H1 (cell line): ENCODE data around the gene ARMC12. TPM values are rescaled to one million over a fixed set of nuclear protein-coding genes. Genes with fewer than 3 reads are reported as not detected.

Experiments used
- CTCF ChIA-PET: fragments of 300-600 bp; sonication (Branson Sonifier 250); formaldehyde crosslinking; loops from one replicate; lab custom pipeline; 2021; ENCODE audit not compliant: partially characterized antibody; lab: Charles Lee
- POLR2A ChIA-PET: fragments of 300-600 bp; sonication (Branson Sonifier 250); formaldehyde crosslinking; loops from one replicate; lab custom pipeline; 2021; ENCODE audit warnings: inconsistent platforms; ENCODE audit not compliant: partially characterized antibody; lab: Charles Lee
- DNase-seq, 2 experiments: peaks; one replicate each; pipeline versions ENCODE4 v3.0.0 to v3.0.0-alpha.2; 2010 to 2022; ENCODE audit warnings: low spot score in 2 of 2, low read depth in 1 of 2, mixed read lengths in 1 of 2
- FAIRE-seq: peaks from 2 replicates; lab custom pipeline; 2011; peaks lifted over from hg19 to GRCh38; lab: Jason Lieb, UNC
- H2AFZ ChIP-seq: 2 replicates; pipeline ENCODE4 v1.8.1; 2012; ENCODE audit warnings: low read length, inconsistent platforms
- H2AK5ac ChIP-seq: 2 replicates; pipeline ENCODE4 v1.6.1; 2013; ENCODE audit warnings: low read depth, low read length
- H2BK120ac ChIP-seq: replicated peaks from 2 replicates; pipeline ENCODE3; 2013; ENCODE audit warnings: low read depth, low read length, inconsistent platforms
- H2BK12ac ChIP-seq: 2 replicates; pipeline ENCODE4 v1.6.1; 2013; ENCODE audit warnings: low read depth, low read length
- H2BK15ac ChIP-seq: 2 replicates; pipeline ENCODE4 v1.6.1; 2013; ENCODE audit warnings: low read length
- H2BK20ac ChIP-seq: 2 replicates; pipeline ENCODE4 v1.6.1; 2013; ENCODE audit warnings: low read length
- H2BK5ac ChIP-seq: 2 replicates; pipeline ENCODE4 v1.6.1; 2013; ENCODE audit warnings: low read depth, low read length
- H3K14ac ChIP-seq: 2 replicates; pipeline ENCODE4 v1.6.1; 2013; ENCODE audit warnings: inconsistent platforms; ENCODE audit not compliant: insufficient read length
- H3K18ac ChIP-seq: 2 replicates; pipeline ENCODE4 v1.6.1; 2013; ENCODE audit warnings: low read length; ENCODE audit errors: extremely low read depth
- H3K23ac ChIP-seq: 2 replicates; pipeline ENCODE4 v1.6.1; 2013; ENCODE audit warnings: inconsistent platforms; ENCODE audit not compliant: insufficient read length
- H3K23me2 ChIP-seq: 2 replicates; pipeline ENCODE4 v1.6.1; 2013; ENCODE audit warnings: low read depth, low read length
- H3K27ac ChIP-seq: 2 replicates; pipeline ENCODE4 v1.6.1; 2011; ENCODE audit warnings: low read depth, low read length, inconsistent platforms
- H3K27me3 ChIP-seq, 4 experiments: replicated peaks in 1 of 4; 1 replicate in 1 of 4; 2 replicates in 3 of 4; pipeline versions ENCODE4 v1.6.1 to v1.8.1; 2011 to 2013; ENCODE audit warnings: low read length in 3 of 4, mild to moderate bottlenecking in 3 of 4, inconsistent platforms in 2 of 4, mixed read lengths in 2 of 4, moderate library complexity in 1 of 4; ENCODE audit not compliant: control insufficient read depth in 3 of 4, insufficient read depth in 3 of 4; ENCODE audit errors: extremely low read depth in 1 of 4
- H3K36me3 ChIP-seq, 4 experiments: 2 replicates each; pipeline versions ENCODE4 v1.6.1 to v1.8.1; 2011 to 2013; ENCODE audit warnings: mild to moderate bottlenecking in 4 of 4, low read length in 3 of 4, moderate library complexity in 2 of 4, control low read depth in 1 of 4, inconsistent platforms in 1 of 4; ENCODE audit not compliant: insufficient read depth in 4 of 4, control insufficient read depth in 2 of 4
- H3K4ac ChIP-seq: replicated peaks from 2 replicates; pipeline ENCODE3; 2013; ENCODE audit warnings: low read length, low read depth, mixed read lengths, inconsistent platforms; ENCODE audit not compliant: insufficient read length
- H3K4me1 ChIP-seq, 4 experiments: replicated peaks in 1 of 4; 1 replicate in 1 of 4; 2 replicates in 3 of 4; pipeline versions ENCODE4 v1.6.1 to v1.8.1; 2011 to 2013; ENCODE audit warnings: low read length in 3 of 4, inconsistent platforms in 2 of 4, mixed read lengths in 1 of 4; ENCODE audit not compliant: insufficient read depth in 4 of 4, control insufficient read depth in 3 of 4
- H3K4me2 ChIP-seq, 2 experiments: 2 replicates each; pipeline versions ENCODE4 v1.6.1 to v1.8.1; 2011 to 2013; ENCODE audit warnings: low read depth in 2 of 2, low read length in 2 of 2, control low read depth in 1 of 2, inconsistent platforms in 1 of 2, mild to moderate bottlenecking in 1 of 2; ENCODE audit not compliant: insufficient read depth in 1 of 2
- H3K4me3 ChIP-seq, 4 experiments: fragments of 200-600, 300-600 bp in 1 of 4; sonication (generic), shearing (Covaris generic), sonication (Bioruptor Twin) in 1 of 4; 2 replicates each; pipeline versions ENCODE4 v1.5.1 to v1.8.1; 2011 to 2016; ENCODE audit warnings: low read length in 4 of 4, low read depth in 3 of 4, control low read depth in 2 of 4, inconsistent platforms in 2 of 4, mild to moderate bottlenecking in 2 of 4, mixed read lengths in 1 of 4, moderate library complexity in 1 of 4; ENCODE audit not compliant: insufficient read depth in 2 of 4; ENCODE audit errors: extremely low read depth in 1 of 4
- H3K56ac ChIP-seq: replicated peaks from 2 replicates; pipeline ENCODE3; 2013; ENCODE audit warnings: low read depth, mild to moderate bottlenecking, mixed read lengths, low read length, inconsistent platforms; ENCODE audit not compliant: insufficient read length
- H3K79me1 ChIP-seq: 2 replicates; pipeline ENCODE4 v1.6.1; 2013; ENCODE audit warnings: low read depth, low read length, control low read depth
- H3K79me2 ChIP-seq, 2 experiments: 2 replicates each; pipeline versions ENCODE4 v1.6.1 to v1.8.1; 2012 to 2013; ENCODE audit warnings: low read length in 2 of 2, mild to moderate bottlenecking in 2 of 2, inconsistent platforms in 1 of 2; ENCODE audit not compliant: insufficient read depth in 2 of 2, control insufficient read depth in 1 of 2
- H3K9ac ChIP-seq, 4 experiments: replicated peaks in 1 of 4; 1 replicate in 1 of 4; 2 replicates in 3 of 4; pipeline versions ENCODE4 v1.6.1 to v1.8.1; 2011 to 2013; ENCODE audit warnings: low read depth in 3 of 4, low read length in 3 of 4, control low read depth in 2 of 4, mild to moderate bottlenecking in 2 of 4, moderate library complexity in 2 of 4, inconsistent platforms in 1 of 4; ENCODE audit errors: extremely low read depth in 1 of 4
- H3K9me3 ChIP-seq, 2 experiments: 2 replicates each; pipeline versions ENCODE4 v1.6.1 to v1.8.1; 2012 to 2013; ENCODE audit warnings: mild to moderate bottlenecking in 2 of 2, moderate library complexity in 2 of 2, control low read depth in 1 of 2, inconsistent platforms in 1 of 2, low read depth in 1 of 2, low read length in 1 of 2, mixed read lengths in 1 of 2; ENCODE audit not compliant: insufficient read depth in 2 of 2
- H4K20me1 ChIP-seq, 2 experiments: replicated peaks in 1 of 2; 2 replicates each; pipeline versions ENCODE3 to v1.8.1; 2011 to 2013; ENCODE audit warnings: inconsistent platforms in 2 of 2, low read length in 2 of 2, mild to moderate bottlenecking in 1 of 2; ENCODE audit not compliant: insufficient read depth in 2 of 2, control insufficient read depth in 1 of 2
- H4K5ac ChIP-seq: 2 replicates; pipeline ENCODE4 v1.6.1; 2013; ENCODE audit warnings: low read length, low read depth, mixed read lengths, inconsistent platforms; ENCODE audit not compliant: insufficient read length
- H4K8ac ChIP-seq: 2 replicates; pipeline ENCODE4 v1.8.0; 2013; ENCODE audit warnings: mild to moderate bottlenecking, moderate library complexity, low read length, inconsistent platforms; ENCODE audit not compliant: insufficient read depth; ENCODE audit errors: extremely low read depth
- H4K91ac ChIP-seq: replicated peaks from 2 replicates; pipeline ENCODE3; 2013; ENCODE audit warnings: low read length, mixed read lengths, inconsistent platforms; ENCODE audit not compliant: insufficient read length
- BACH1 ChIP-seq: IDR thresholded peaks from 2 replicates; pipeline ENCODE4 v1.6.1; 2012; ENCODE audit warnings: low read length, improper control_type of control experiment
- BRCA1 ChIP-seq: IDR thresholded peaks from 2 replicates; pipeline ENCODE4 v1.6.1; 2012; ENCODE audit warnings: low read depth, low read length, improper control_type of control experiment
- CREB1 ChIP-seq: IDR thresholded peaks from 2 replicates; pipeline ENCODE4 v1.6.1; 2012; ENCODE audit warnings: inconsistent platforms
- KDM5A ChIP-seq: fragments of 200-600 bp; IDR thresholded peaks from 2 replicates; pipeline ENCODE4 v1.7.1; 2012; ENCODE audit warnings: mild to moderate bottlenecking, low read length, inconsistent platforms, mixed read lengths
- RXRA ChIP-seq: IDR thresholded peaks from 2 replicates; pipeline ENCODE4 v1.6.1; 2011; ENCODE audit warnings: low read depth, mild to moderate bottlenecking, low read length, moderate library complexity; ENCODE audit not compliant: insufficient read depth
- SIN3A ChIP-seq, 2 experiments: IDR thresholded peaks in 1 of 2; conservative IDR thresholded peaks in 1 of 2; 2 replicates each; pipeline ENCODE4 v1.6.1; 2011 to 2012; ENCODE audit warnings: low read length in 2 of 2, improper control_type of control experiment in 1 of 2, low read depth in 1 of 2, mild to moderate bottlenecking in 1 of 2
- TCF12 ChIP-seq: IDR thresholded peaks from 2 replicates; pipeline ENCODE4 v1.6.1; 2011; ENCODE audit warnings: low read depth, mild to moderate bottlenecking, low read length
- TEAD4 ChIP-seq: IDR thresholded peaks from 2 replicates; pipeline ENCODE4 v1.6.1; 2012; ENCODE audit warnings: low read depth, low read length, inconsistent platforms, mixed read lengths
- WGBS, 2 experiments: shearing (Covaris generic) in 1 of 2; methylation state at CpG; one replicate each; pipeline versions ENCODE4 v1.1.6 to v1.1.7; 2013 to 2015; ENCODE audit warnings: low lambda C conversion rate in 2 of 2, mixed read lengths in 2 of 2, inconsistent platforms in 1 of 2, low coverage in 1 of 2, missing lambda C conversion rate in 1 of 2; ENCODE audit not compliant: insufficient replicate concordance in 2 of 2, insufficient coverage in 1 of 2, insufficient read length in 1 of 2; ENCODE audit errors: extremely low coverage in 1 of 2, missing lambda C conversion rate in 1 of 2; 5-methylcytosine and 5-hydroxymethylcytosine counted together
- polyA plus RNA-seq, 7 experiments: library from polyadenylated mRNA; depleted of rRNA in 3 of 7; stranded (reverse) in 5 of 7; unstranded in 2 of 7; fragments of >200 nt in 5 of 7; fragments of 200-250 nt in 2 of 7; gene quantifications; 1 replicate in 5 of 7; 2 replicates in 1 of 7; 4 replicates in 1 of 7; pipeline versions ENCODE4 v1.2.1 to v1.2.3, GENCODE V29; 2011 to 2013; ENCODE audit warnings: missing spikeins in 2 of 7, mixed read lengths in 2 of 7
- total RNA-seq: library from RNA; stranded (reverse); fragmentation: NEBNext Ultra II Directional; extraction: Animal tissue kit (Norgen Biotek cat#: 25700); gene quantifications from 2 replicates; pipeline ENCODE4 v1.2.1, GENCODE V29; 2021
- TF ChIP-seq, protein P1 (sequence below): IDR thresholded peaks from 2 replicates; pipeline ENCODE4 v1.6.1; 2012; ENCODE audit warnings: inconsistent platforms

The ARMC12 gene
- total and polyA plus RNA-seq, 2 of the 8 experiments (the other 6 are each of a cell fraction or from before 2014, with no cell fraction given) = 0.86 to 3.7 TPM

DNA sequence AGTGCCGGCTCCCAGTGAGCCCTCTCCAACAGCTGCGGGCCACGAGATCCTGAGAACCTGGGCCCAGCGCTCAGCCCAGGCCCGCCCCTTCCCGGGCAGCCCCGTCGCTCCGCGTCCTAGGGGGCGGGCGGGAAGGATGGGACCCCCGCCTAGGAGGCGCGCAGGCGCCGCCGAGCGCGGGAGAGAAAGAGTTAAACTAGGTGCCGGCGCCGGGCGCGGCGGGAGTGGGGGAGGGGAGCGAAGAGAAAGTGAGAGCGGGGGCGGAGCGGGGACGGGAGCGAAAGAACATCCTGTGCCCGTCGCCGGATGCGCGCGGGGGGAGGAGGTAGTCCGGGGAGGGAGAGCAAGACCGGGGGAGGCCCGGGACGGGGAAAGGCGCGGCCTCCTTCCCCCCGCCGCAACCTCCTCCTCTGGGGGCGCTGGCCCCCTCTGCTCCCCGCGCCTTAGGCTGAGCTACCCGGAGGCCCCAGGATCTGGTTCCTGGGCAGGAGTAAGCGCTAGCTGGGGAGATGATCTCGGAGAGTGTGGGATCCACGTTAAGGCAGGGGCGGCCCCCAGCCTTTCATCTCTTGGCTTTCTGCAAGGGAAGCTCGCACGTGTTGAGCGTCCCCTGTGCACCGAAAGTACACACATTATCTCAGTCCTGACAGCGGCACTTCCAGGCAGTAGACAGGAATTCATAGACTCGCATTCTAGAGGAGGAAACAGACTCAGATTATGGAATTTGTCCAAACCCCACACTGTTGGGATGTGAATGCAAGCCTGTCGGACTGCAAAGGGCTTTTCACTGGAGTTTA, 4.9 kb upstream of the ARMC12 start:
- 0 out of 2 replicates have a peak overlapping the region, but pooled peaks have one; percentile 20 for H2AK5ac ChIP-seq
- peak overlapping the region; percentile 90 for H2BK20ac ChIP-seq
- peak overlapping the region; percentile 11 for H2BK12ac ChIP-seq
- H3K27me3 ChIP-seq = peaks cover 0 to 2% (median under 1%) of the 10 kb centered on the region in 4 experiments; a peak in 3 of 7 replicates
- no peak overlapping the region for H3K23ac ChIP-seq
- no peaks in the 10 kb centered on the region for H3K79me1 ChIP-seq
- H2AFZ ChIP-seq = no peak overlapping the region
- peaks cover 13 to 32% (median 25%) of the 10 kb centered on the region in 4 experiments for H3K4me1 ChIP-seq
- H3K4me3 ChIP-seq = peak overlapping the region; percentile 43 to 91 (median 70)
- peak overlapping the region; percentile 84 for H4K5ac ChIP-seq
- H3K36me3 ChIP-seq = no peaks in the 10 kb centered on the region
- FAIRE-seq = no peak
- H3K9ac ChIP-seq = peak overlapping the region in 3 of 4 experiments; percentile 0 to 67 (median 65); a peak in 4 of 7 replicates
- H3K14ac ChIP-seq = no peak overlapping the region
- 3% methylated on average over 26 of the region's 61 CpGs; no CpG with 5 or more reads in 1 of the 2 experiments for WGBS, 2 experiments
- ChIA-PET CTCF (interaction anchor here (0.7 to 3.8 kb wide), 9 partner anchors 11 to 390 kb away, joined by 3 to 12 read pairs (median 3); partner anchors contain the start of gene TEAD3), POLR2A (interaction anchor here (0.6 to 2.7 kb wide), 15 partner anchors 8 to 234 kb away, joined by 3 to 9 read pairs (median 4); partner anchors contain the start of gene FKBP5)
- H3K56ac ChIP-seq = peak overlapping the region; percentile 48
- peak overlapping the region; percentile 94 for H3K18ac ChIP-seq
- no peaks in the 10 kb centered on the region for H3K9me3 ChIP-seq
- peak overlapping the region; percentile 88 for H4K91ac ChIP-seq
- peak overlapping the region; percentile 3 for H3K4ac ChIP-seq
- no peaks in the 10 kb centered on the region for H4K20me1 ChIP-seq
- peak overlapping the region; percentile 4 for H2BK120ac ChIP-seq
- H3K79me2 ChIP-seq = no peaks in the 10 kb centered on the region
- peak overlapping the region; percentile 93 for H2BK5ac ChIP-seq
- peak overlapping the region; percentile 92 for H3K27ac ChIP-seq
- H4K8ac ChIP-seq = peak overlapping the region; percentile 79
- H3K4me2 ChIP-seq = peak overlapping the region; percentile 74 to 89
- peak overlapping the region; percentile 88; the same call in 1 of the 2 replicates for H2BK15ac ChIP-seq
- H3K23me2 ChIP-seq = peaks cover 20% of the 10 kb centered on the region
- DNase-seq = peak in 1 of 2 experiments; percentile 95
- TF ChIP-seq CREB1 (no peak; the same call in none of the 2 replicates), SIN3A (conservative IDR thresholded peaks at IDR 0.05 in 1 of 2, IDR thresholded peaks at IDR 0.05 in 1 of 2; ENCODE audit: low read depth in 1 of 2, low read length in 2 of 2) (peak in 1 of 2 experiments; percentile 26; a peak in 2 of 4 replicates), KDM5A (no peak), BRCA1 (no peak), TEAD4 (no peak), TCF12 (0 out of 2 replicates have a peak, but pooled peaks have one; percentile 47), RXRA (0 out of 2 replicates have a peak, but pooled peaks have one; percentile 57), BACH1 (no peak)
- TF ChIP-seq, protein P1, sequence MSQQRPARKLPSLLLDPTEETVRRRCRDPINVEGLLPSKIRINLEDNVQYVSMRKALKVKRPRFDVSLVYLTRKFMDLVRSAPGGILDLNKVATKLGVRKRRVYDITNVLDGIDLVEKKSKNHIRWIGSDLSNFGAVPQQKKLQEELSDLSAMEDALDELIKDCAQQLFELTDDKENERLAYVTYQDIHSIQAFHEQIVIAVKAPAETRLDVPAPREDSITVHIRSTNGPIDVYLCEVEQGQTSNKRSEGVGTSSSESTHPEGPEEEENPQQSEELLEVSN = 0 out of 2 replicates have a peak, but pooled peaks have one; percentile 19
